Fibroblast of lung (primary cell): Measurements from ENCODE around the gene NPHP4. TPM values are rescaled to one million over a fixed set of nuclear protein-coding genes. Genes with fewer than 3 reads are reported as not detected.
A peak's percentile ranks its signal among the peaks of the same experiment; 100 is the strongest.

Experiments used
- DNase-seq, 2 donors: peaks; one replicate each; pipeline versions ENCODE4 v3.0.0 to v3.0.0-alpha.2; 2010; ENCODE audit warnings: low read depth in 2 of 2
- H2AFZ ChIP-seq: 2 replicates; pipeline ENCODE4 v1.5.1; 2012; ENCODE audit warnings: low read length, control low read depth, inconsistent platforms
- H3K27ac ChIP-seq: 2 replicates; pipeline ENCODE4 v1.5.1; 2011; ENCODE audit warnings: low read length, control low read depth; ENCODE audit not compliant: insufficient read depth
- H3K27me3 ChIP-seq: 2 replicates; pipeline ENCODE4 v1.5.1; 2011; ENCODE audit warnings: mild to moderate bottlenecking, low read length; ENCODE audit not compliant: control insufficient read depth, insufficient read depth
- H3K36me3 ChIP-seq: 2 replicates; pipeline ENCODE4 v1.5.1; 2011; ENCODE audit warnings: low read length; ENCODE audit not compliant: control insufficient read depth, insufficient read depth
- H3K4me1 ChIP-seq: 2 replicates; pipeline ENCODE4 v1.5.1; 2011; ENCODE audit warnings: low read length; ENCODE audit not compliant: control insufficient read depth, insufficient read depth; ENCODE audit errors: extremely low read depth
- H3K4me2 ChIP-seq: 2 replicates; pipeline ENCODE4 v1.5.1; 2011; ENCODE audit warnings: low read length, control low read depth; ENCODE audit not compliant: insufficient read depth; ENCODE audit errors: extremely low read depth
- H3K4me3 ChIP-seq, 4 experiments: fragments of 200-600 bp in 1 of 4; sonication (generic) in 1 of 4; replicated peaks in 1 of 4; 2 replicates each; pipeline ENCODE4 v1.5.1; 2011 to 2016; ENCODE audit warnings: low read length in 4 of 4, low read depth in 3 of 4, mild to moderate bottlenecking in 3 of 4, control low read depth in 2 of 4, inconsistent platforms in 1 of 4, mixed read lengths in 1 of 4; ENCODE audit not compliant: insufficient read depth in 1 of 4; ENCODE audit errors: control extremely low read depth in 1 of 4
- H3K79me2 ChIP-seq: 2 replicates; pipeline ENCODE4 v1.5.1; 2012; ENCODE audit warnings: mild to moderate bottlenecking, low read length, inconsistent platforms; ENCODE audit not compliant: control insufficient read depth, insufficient read depth
- H3K9ac ChIP-seq: 2 replicates; pipeline ENCODE4 v1.5.1; 2011; ENCODE audit warnings: mild to moderate bottlenecking, low read length, control low read depth; ENCODE audit not compliant: insufficient read depth
- H3K9me3 ChIP-seq: 2 replicates; pipeline ENCODE4 v1.5.1; 2012; ENCODE audit warnings: low read depth, low read length; ENCODE audit not compliant: control insufficient read depth, insufficient read depth
- H4K20me1 ChIP-seq: 2 replicates; pipeline ENCODE4 v1.5.1; 2011; ENCODE audit warnings: low read length; ENCODE audit not compliant: control insufficient read depth, insufficient read depth; ENCODE audit errors: extremely low read depth
- CTCF ChIP-seq, 2 donors: IDR thresholded peaks in 1 of 2; conservative IDR thresholded peaks in 1 of 2; 1 replicate in 1 of 2; 2 replicates in 1 of 2; pipeline ENCODE4 v1.5.1; 2011 to 2012; ENCODE audit warnings: low read length in 2 of 2, control low read depth in 1 of 2, inconsistent platforms in 1 of 2, low read depth in 1 of 2, mild to moderate bottlenecking in 1 of 2
- EZH2 ChIP-seq: IDR thresholded peaks from 2 replicates; pipeline ENCODE4 v1.5.1; 2012; ENCODE audit warnings: low read length, control low read depth, mild to moderate bottlenecking; ENCODE audit errors: missing control alignments
- polyA plus RNA-seq, 2 donors: library from polyadenylated mRNA; depleted of rRNA in 1 of 2; stranded (reverse) in 1 of 2; unstranded in 1 of 2; fragments of >200 nt; gene quantifications; 2 replicates each; pipeline ENCODE4 v1.2.1, GENCODE V29; 2011 to 2012; ENCODE audit warnings: missing spikeins in 1 of 2
- total RNA-seq: library from RNA; depleted of rRNA; stranded (reverse); fragments of >200 nt; gene quantifications from 2 replicates; pipeline ENCODE4 v1.2.1, GENCODE V29; 2014

Gene NPHP4
- total and polyA plus RNA-seq, 2 donors (not counting 1 experiment from before 2014, with no cell fraction given) = 1.5 to 4.0 TPM

- no peaks in the 10 kb centered on the region for H3K36me3 ChIP-seq
- H3K79me2 ChIP-seq = no peaks in the 10 kb centered on the region
- H3K9ac ChIP-seq = no peak overlapping the region
- H3K27ac ChIP-seq = no peak overlapping the region
- TF ChIP-seq CTCF (conservative IDR thresholded peaks at IDR 0.05 in 1 of 2, IDR thresholded peaks at IDR 0.05 in 1 of 2; ENCODE audit: low read depth in 1 of 2, low read length in 2 of 2) = no peak
- no peak for TF ChIP-seq EZH2
- H3K4me3 ChIP-seq = no peak overlapping the region
- H3K4me1 ChIP-seq = no peaks in the 10 kb centered on the region
- no peak overlapping the region for H3K4me2 ChIP-seq
- H2AFZ ChIP-seq = no peak overlapping the region
- DNase-seq = peak in 1 of 2 donors; percentile 47
- no peaks in the 10 kb centered on the region for H3K27me3 ChIP-seq
- no peaks in the 10 kb centered on the region for H3K9me3 ChIP-seq
- H4K20me1 ChIP-seq = no peaks in the 10 kb centered on the region
These were observed 79.0 kb downstream of the NPHP4 start for GRCh38 chr1:5913078-5913845.

GRCh38 chr1:5911871-5912271 lies 80.4 kb downstream of the NPHP4 start:
- no peak for DNase-seq
- no peak overlapping the region for H3K4me2 ChIP-seq
- H3K27me3 ChIP-seq = no peaks in the 10 kb centered on the region
- H4K20me1 ChIP-seq = no peaks in the 10 kb centered on the region
- no peak overlapping the region for H3K9ac ChIP-seq
- H3K9me3 ChIP-seq = no peaks in the 10 kb centered on the region
- TF ChIP-seq CTCF (conservative IDR thresholded peaks at IDR 0.05 in 1 of 2, IDR thresholded peaks at IDR 0.05 in 1 of 2; ENCODE audit: low read depth in 1 of 2, low read length in 2 of 2) (no peak), EZH2 (no peak)
- no peaks in the 10 kb centered on the region for H3K4me1 ChIP-seq
- no peaks in the 10 kb centered on the region for H3K79me2 ChIP-seq
- no peaks in the 10 kb centered on the region for H3K36me3 ChIP-seq
- H2AFZ ChIP-seq = no peak overlapping the region
- H3K4me3 ChIP-seq = no peak overlapping the region
- no peak overlapping the region for H3K27ac ChIP-seq

GRCh38 chr1:5911157-5911556 lies 81.1 kb downstream of the NPHP4 start:
- H2AFZ ChIP-seq = no peak overlapping the region

More at GRCh38 chr1:5911157-5911556, 81.1 kb downstream of the NPHP4 start:
- Histone ChIP-seq H4K20me1 (no peaks in the 10 kb centered on the region), H3K27ac (no peak overlapping the region), H3K4me3 (no peak overlapping the region), H3K79me2 (no peaks in the 10 kb centered on the region), H3K27me3 (no peaks in the 10 kb centered on the region), H3K36me3 (no peaks in the 10 kb centered on the region), H3K4me2 (no peak overlapping the region), H3K9ac (no peak overlapping the region), H3K4me1 (no peaks in the 10 kb centered on the region), H3K9me3 (no peaks in the 10 kb centered on the region)
- no peak for DNase-seq
- TF ChIP-seq CTCF (conservative IDR thresholded peaks at IDR 0.05 in 1 of 2, IDR thresholded peaks at IDR 0.05 in 1 of 2; ENCODE audit: low read depth in 1 of 2, low read length in 2 of 2) (no peak), EZH2 (no peak)
